Activated T-cell treated with anti-CD3 and anti-CD28 coated beads for 48 hours (primary cell): Measurements from ENCODE around the gene ACOX1.

ENCODE experiments used
- DNase-seq: peaks from one replicate; pipeline ENCODE4 v3.0.0-alpha.2; 2020; ENCODE audit warnings: low read depth

Gene ACOX1

GRCh38 chr17:76008630-76009425, 29.9 kb upstream of the ACOX1 start:
- no peak for DNase-seq

DNA sequence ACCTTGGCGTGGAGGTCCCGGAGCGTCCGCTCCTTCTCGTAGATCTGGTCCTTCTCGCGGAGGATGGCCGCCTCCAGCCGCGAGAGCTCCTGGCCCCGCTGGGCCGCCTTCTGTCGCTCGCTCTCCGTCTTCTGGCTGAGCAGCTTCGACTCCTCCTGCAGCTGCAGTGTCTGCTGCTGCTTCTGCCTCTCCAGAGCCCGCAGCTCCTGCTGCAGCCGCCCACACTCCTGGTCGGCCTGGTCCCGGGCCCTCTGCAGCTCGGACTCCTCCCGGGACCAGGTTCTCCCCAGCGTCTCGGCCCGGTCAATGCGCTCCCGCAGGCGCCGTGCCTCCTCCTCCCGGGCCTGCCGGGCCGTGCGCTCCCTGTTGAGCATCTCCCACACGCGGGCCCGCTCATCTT, 29.2 kb upstream of the ACOX1 start:
- no peak for DNase-seq

DNA sequence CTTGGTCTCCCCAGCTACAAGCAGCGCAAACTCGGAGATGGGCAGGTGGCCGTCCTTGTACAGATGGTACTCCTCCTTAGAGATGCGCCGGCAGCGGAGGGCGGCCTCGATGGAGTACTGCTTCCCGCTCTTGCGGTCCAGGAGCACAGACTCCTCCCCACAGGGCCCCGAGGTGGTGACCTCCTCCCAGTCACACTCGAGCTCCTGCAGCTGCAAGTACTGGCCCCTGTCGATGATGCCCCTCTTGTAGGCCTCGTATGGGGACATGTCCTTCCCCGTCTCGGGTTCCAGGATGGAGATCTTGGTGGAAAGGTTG, 28.8 kb upstream of the ACOX1 start:
- DNase-seq: no peak

- no peak for DNase-seq
Measured at GRCh38 chr17:76007131-76007849, 28.3 kb upstream of the ACOX1 start.

- peak; percentile 68 for DNase-seq
Measured at GRCh38 chr17:76005263-76006149, 26.5 kb upstream of the ACOX1 start.

- DNase-seq: no peak
Measured at GRCh38 chr17:76004750-76005262, 25.8 kb upstream of the ACOX1 start.

- no peak for DNase-seq
Measured at GRCh38 chr17:76003915-76004314, 24.9 kb upstream of the ACOX1 start.

DNA sequence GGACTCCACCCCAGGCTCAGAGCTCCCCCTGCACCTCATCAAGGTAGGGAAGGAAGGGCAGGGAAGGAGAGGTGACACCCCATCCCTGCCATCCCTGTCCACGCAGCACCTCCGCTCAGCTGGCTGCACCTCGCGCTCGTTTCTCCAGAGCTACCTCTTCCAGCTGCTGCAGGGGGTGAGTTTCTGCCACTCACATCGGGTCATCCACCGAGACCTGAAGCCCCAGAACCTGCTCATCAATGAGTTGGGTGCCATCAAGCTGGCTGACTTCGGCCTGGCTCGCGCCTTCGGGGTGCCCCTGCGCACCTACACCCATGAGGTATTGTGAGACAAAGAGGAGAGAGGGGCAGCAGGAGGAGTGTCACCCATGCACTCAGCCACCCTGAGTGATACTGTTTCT, 23.1 kb upstream of the ACOX1 start:
- DNase-seq: no peak

DNA sequence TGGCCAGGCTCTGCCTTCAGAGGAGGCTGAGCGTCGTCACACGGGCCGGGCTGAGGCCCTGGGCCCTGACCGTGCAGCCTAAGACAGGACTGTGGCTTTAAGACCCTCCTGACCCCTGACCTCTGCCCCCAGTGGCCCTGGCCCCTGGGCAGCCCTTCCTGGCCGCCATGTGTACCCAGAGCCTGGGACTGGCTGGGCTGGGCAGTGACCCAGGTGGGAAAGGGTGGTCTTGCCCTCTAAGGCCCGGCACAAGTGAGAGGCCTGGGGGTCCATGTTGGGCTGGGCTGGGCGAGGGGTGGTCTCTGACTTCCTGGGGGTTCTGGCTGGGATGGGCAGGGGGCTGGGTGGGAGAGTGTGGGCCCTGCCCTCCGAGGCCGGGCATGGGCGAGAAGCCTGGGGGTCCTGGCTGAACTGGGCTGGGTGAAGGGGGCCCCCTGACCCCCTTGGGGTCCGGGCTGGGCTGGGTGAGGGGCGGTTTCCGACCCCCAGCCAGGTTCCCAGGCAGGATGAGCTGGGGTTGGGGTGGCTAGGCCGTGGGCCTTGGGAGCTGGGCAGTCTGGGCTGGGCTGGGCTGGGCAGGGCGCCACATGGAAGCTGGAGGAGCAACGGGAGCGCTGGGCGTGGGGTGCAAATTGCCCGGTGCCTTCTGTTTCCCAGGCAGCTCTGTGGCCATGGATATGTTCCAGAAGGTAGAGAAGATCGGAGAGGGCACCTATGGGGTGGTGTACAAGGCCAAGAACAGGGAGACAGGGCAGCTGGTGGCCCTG, 22.0 kb upstream of the ACOX1 start, which contains the start of gene CDK3:
Gene CDK3 (plus strand): TSS at position 101 of the 767 bp plus-strand sequence. CDS start 571 bp downstream, at position 672.
- no peak for DNase-seq

DNA sequence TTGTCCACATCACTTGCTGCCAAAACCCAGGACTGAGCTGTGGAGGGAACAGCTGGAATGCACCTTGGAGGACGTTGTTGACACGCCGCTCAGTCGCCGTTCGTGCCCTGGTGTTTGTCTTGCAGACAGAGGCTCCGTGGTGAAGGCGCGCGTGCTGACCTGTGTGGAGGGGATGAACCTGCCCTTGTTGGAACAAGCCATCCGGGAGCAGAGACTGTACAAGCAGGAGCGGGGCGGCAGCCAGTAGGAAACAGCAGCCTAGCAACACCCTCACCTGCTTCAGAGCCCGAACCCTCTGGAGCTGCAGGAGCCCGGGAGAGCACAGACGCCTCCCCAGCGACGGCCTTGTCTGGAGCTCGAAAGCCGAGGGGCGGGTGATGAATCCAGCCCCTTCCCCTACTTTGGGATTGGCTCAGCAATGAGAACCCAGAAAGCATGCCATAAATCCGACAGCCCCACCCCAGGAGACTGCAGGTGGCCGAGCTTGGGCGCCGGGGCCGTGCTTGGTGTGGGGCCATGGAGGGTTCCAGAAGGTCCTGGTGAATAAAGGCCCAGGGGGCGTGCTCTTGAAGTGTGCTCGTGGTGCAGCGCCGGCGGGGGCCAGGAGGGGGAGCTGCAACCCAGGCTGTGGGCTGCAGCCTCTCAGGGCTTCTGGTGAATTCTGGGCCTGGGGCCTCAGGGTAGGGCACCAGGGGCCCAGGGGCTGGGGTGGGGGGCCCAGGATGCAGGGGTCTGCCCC, 21.2 kb upstream of the ACOX1 start:
- DNase-seq: peak; percentile 67

GRCh38 chr17:75998327-75998795, 19.4 kb upstream of the ACOX1 start:
- DNase-seq: no peak

DNA sequence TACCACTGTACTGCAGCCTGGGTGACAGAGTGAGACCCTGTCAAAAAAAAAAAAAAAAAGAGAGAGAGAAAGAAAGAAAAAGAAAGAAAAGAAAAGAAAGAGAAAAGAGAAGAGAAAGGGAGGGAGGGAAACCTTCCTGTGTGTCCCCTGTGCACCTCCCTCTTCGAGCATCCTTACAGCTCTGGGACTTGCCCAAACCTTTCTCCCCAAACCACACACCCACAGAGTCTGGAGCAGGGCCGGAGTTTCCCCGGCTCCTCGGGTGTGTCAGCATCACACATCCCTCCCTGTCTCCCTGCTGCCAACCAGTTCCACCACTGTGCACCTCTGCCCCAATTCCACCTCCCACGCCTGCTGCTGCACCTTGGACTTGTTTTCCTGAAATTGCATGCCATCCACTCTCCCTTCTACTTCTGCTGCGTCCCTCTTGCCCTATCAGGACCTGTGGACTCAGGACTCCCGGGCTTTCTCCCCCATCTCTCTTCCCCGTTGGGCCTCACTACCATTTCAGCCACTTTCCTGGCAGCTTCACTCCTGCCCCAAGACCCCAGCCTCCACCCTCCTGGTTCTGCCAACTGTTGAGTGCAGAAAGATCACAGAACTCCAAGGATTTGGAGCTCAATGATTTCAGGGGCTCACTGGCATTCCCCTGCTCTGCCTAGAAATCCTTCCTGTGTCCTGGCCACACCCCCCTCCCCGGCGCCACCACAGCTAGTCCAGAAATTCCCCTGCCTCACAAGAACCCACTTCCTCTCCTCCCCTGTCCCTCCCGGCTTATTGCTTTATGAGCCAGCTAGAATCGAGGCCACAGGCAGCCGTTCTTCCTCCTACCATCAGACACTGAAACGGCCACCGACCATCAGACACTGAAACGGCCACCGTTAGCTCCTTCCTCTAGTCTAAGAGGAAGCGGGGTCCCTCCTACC, 18.0 kb upstream of the ACOX1 start:
- DNase-seq: no peak

DNA sequence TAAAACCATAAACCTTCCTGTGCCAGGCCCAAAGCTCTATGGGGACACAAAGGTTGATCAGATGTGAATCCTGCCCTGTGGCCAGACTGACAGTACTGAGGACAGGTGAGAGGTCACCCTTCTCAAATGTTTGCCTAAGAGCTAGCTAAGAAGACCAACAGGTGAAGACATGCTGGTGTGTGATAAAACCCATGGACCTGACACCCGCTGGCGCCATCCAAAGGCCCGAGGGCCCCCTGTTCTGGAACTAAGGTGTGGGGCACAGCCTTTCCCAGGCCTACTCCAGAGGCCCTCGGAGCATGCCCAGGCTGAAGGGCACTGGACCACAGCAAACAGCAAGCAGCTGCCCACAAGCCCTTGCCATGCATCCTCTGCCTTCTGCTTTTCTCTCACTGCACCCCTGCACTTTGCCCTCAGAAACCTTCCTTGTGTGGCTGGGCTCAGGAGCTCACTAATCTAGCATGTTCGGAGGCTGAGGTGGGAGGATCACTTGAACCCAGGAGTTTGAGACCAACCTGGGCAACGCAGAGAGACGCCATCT, 16.5 kb upstream of the ACOX1 start:
- DNase-seq: no peak

- no peak for DNase-seq
Measured at GRCh38 chr17:75994802-75995370, 15.9 kb upstream of the ACOX1 start.

DNA sequence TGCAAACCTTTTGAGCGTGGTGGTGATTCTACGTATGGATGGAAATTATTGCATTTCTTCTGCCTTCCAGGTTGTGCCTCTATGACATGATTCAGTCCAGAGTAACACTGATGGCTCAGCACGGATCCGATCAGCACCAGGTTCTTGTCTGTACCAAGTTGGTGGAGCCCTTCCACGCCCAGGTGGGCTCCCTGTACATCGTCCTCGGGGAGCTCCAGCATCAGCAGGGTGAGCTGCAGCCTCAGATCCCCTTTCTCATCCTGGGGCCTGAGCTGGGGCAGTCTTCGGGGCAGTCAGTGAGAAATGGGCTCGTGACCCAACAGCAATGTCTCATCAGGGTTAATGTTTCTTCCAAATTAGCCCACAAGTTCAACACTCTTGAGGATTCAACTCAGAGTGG, 12.4 kb upstream of the ACOX1 start:
- DNase-seq: no peak

DNA sequence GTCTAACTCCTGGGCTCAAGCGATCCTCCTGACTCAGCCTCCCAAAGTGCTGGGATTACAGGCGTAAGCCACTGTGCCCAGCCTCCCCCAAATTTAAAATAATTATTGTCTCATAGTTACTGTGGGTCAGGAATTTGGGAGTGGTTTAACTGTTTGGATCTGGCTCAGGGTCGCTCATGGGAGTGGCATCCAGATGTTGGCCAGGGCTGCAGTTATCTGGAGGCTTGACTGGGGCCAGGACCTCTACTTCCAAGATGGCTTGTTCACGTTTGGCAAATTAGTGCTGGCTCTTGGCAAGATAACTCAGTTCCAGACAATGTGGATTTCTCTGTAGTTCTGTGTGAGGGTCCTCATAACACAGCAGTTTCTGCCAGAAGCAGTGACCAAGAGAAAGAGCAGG, 8.1 kb upstream of the ACOX1 start:
- no peak for DNase-seq

DNA sequence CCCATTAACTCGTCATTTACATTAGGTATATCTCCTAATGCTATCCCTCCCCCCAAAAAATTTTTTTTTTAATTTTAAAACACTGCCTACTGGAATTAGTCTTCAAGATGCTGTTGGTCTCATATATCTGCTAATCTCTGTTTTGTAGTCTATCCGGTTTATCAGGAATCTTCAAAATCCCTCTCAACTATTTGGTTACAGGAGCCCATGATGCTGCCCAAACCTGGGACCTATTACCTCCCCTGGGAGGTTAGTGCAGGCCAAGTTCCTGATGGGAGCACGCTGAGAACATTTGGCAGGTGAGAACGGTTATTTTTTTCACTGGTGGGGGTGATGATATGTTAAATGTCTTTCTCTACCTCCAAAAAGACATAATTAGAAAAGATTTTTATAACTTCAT, 7.0 kb upstream of the ACOX1 start:
- DNase-seq: no peak

DNA sequence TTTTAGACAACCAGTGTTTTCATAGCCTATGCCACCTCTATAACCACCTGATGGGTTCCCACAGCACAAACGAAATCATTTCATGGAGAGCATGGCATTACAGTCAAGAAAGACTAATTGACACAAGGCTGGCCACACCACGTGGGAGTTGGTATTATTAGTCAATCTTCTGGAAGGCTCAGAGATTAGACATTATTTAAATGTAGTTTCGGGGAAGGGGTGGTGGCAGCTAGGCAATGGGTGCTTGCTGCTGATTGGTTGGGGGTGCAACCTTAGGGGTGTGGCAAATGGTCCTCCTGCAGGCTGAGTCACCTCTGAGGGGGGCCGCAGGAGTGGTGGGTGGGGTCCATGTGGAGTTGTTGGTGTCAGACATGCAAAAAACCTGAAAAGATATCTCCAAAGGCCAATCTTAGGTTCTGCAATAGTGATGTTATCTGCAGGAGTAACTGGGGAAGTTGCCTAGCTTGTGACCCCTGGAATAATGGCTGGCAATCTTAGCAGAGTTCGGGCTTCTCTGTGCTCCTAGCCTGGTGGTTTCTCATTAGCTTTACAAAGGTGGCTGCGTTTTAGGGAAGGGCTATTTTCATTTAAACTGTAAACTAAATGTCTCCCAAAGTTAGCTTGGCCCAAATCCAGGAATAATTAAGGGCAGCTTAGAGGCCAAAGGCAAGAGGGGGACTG, 4.7 kb upstream of the ACOX1 start:
- no peak for DNase-seq
